Activated T-cell treated with anti-CD3 and anti-CD28 coated beads for 24 hours (primary cell): ENCODE measurements around the gene SNHG17.
A peak's percentile ranks its signal among the peaks of the same experiment; 100 is the strongest.
"Not testable (repeated sequence)": the region's sequence is repeated elsewhere in the genome, so short reads cannot be mapped to it uniquely, and the experiment has no call there.

ENCODE experiments used
- DNase-seq: peaks from one replicate; pipeline ENCODE4 v3.0.0-alpha.2; 2020; ENCODE audit warnings: low read depth

Gene SNHG17

DNA sequence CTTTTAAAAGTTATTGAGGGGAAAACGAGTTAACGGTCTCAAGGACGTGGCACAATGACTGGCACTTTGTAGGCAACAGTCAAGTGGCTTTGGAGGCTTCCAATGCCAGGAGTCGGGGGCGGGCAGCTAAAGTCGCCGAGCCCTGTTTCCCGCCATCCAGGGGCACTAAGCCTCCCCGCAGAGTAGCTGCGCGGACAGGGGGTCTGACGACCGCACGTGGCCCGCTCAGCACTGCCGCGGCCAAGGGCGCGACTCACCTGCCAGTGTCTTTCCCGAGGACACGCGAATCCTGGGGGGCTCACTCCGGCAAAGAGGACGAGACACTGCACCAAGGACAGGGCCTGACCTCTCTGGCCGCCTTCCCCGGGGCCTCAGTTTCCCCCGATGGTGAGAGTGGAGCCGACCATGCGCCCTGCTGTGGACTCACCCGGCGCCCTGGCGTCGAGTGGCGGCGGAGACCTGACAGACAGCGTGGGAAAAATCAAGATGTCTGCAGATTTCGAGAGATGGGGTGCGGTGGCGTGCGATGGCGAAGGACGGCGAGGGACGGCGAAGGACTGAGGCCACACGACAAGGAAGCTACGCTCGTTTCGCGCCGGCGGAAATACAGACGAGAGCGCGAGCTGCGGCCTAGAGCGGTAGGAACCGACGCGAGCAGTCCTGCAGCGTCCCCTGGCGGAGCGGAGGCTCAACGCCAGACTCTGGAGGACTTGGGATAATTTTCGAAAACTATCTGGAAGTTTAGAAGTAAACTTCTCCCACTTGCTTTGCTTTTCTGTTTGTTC is at the start of gene SNHG17:
SNHG17 (minus strand) TSS at position 559 of the 785 bp plus-strand sequence.
- peak; percentile 81 for DNase-seq

DNA sequence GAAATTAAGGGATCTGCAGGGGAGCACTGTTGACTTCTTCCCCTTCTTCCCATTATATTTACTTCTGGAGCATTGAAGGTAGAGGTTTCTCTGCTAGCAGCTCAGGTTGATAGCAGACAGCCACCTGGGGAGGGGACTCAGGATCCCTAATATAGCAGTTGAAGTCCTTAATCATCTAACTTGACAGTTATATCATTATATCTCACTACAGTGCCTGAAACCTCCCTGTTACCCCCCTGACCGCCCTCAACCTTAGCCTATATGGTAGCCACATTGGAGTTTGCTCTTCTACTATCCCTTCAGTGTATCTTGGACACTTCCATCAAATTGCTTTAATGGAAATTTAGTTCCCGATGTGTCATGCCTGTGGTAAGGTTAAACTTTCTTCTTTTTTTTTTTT is 44.5 kb upstream of the SNHG17 start:
- DNase-seq: no peak

DNA sequence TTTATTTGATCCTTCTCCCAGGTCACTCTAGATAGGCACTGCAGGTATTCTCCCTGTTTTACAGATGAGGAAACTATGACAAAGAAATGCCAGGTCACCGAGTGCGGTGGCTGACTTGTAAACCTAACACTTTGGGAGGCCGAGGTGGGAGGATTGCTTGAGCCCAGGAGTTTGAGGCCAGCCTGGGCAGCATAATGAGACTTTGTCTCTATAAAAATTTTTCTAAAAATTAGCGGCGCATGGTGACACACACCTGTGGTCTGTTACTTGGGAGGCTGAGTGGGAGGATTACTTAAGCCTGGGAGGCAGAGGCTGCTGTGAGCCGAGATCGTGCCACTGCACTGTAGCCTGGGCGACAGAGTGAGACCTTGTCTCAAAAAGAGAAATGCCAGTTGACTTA is 42.6 kb upstream of the SNHG17 start:
- DNase-seq: no peak

DNA sequence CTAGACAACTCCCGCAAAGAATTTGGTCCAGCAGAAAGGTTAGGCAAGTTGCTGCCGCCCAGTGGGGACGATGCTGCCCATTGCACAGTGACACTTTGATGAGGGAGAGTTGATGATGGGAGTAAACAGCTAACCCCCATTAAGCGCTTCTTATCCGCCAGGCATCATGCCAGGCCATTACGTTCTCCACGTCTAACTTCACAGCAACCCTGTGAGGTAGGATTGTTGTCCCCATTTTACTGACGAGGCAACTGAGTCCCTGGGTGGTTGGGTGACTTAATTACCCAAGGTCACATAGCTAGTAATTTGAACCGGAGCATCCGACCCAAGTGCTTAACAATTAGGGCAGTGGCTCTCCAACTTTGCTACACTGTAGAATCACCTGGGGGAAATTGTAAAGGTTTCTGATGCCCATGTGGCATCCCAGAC is 38.3 kb upstream of the SNHG17 start:
- no peak for DNase-seq

DNA sequence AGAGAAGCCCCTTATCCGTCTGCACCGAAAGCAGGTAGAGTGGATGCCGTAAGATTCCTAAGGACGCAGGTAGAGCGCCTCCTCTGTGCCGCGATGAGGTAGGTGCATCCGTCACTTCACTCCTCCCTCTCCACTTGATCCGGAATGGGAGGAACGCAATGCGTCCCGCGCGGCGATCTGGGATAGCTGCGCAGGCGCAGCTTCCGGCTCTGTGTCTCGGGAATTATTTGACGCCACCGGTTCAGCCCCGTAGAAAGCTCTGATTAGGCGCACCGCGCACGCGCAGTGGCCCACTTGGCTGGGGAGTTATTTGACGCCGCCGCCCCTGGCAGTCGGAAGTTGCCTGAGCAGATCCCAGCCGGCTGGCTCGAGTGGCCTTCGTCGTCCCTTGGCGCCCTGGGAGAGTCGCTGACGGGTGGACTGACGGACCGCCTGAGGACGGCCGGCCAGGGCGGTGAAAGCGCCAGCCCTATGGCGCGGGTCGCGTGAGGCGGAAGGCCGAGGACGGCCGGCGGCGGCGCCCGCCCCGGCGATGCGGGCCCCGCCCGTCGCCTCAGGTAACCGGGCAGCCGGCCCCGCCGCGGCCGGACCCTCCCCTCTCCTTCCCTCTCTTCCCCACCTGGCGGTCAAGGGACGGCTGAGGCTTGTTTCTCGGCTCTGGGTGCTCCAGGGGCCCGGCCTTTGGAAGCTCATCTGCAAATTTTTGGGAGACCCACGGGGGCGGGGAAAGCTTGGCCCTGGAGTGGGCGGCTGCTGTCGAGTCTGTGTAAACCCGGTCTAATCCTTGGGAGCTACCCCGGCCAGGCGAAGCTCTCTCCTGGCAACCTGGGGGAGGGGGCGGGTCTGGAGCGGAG is 37.6 kb upstream of the SNHG17 start, which contains the start of gene RALGAPB:
RALGAPB (plus strand) TSS at position 331 of the 854 bp plus-strand sequence. CDS start 15,590 bp downstream, outside the sequence.
- peak; percentile 96 for DNase-seq

DNA sequence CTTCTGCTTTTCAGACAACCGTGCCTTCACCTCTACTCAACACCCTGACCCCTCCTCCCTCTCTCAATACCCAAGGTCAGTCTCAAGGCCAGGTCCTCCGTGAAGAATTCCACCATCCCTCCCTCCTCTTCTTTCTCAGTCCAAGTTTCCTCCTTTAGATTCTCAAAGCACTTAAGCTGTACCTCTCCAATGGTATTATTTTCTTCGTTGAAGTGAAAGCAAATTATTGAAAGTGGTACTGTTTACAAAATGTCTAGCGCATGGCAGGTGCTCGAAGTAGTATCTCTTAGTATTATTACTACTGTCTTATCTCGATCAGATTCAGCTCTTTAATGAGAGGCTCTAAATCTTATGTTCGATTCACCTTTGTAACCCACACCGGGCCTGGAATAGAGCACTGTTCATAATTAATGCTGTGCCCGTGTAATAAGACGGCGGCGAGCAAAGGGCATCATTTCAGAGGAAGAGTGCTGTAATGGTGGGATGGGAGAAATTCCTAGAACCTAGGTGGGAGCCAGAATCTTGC is 36.9 kb upstream of the SNHG17 start:
- no peak for DNase-seq

DNA sequence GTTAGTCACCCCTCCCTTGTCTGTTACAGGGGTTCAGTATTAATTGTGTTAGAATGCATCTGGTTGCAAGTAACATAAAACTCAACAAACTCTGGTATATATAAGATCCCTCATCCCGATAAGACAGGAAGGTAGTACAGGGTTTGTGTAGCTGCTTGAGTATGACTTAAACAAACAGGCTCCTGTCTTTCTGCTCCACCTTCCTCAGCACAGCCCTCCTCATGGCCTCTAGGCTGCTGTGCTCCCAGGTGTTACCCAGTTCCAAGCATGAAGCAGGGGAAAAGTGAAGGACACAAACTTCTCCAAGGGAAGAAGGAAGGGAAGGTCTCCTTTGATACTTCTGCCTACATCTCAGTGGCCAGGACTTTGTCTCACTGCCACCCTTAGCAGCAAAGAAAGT is 36.1 kb upstream of the SNHG17 start:
- DNase-seq: no peak

DNA sequence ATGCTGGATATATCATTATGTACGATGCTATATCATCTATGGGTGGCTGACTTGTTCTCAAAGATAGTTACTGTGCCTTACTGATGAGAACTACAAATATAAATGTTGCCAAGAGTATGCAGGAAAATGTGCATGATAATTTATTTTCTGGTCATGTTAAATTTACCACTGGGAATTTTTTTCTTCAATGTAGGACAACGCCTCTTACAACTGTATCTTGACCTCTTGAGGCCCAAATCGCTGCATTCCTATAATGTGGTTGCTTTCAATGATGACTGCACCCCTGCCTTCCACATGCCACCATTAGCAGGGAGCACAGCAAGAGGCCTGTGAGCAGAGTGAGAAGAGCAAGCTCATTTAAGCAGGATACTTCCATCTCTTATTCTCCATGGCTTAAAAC is 31.9 kb upstream of the SNHG17 start:
- DNase-seq: no peak

DNA sequence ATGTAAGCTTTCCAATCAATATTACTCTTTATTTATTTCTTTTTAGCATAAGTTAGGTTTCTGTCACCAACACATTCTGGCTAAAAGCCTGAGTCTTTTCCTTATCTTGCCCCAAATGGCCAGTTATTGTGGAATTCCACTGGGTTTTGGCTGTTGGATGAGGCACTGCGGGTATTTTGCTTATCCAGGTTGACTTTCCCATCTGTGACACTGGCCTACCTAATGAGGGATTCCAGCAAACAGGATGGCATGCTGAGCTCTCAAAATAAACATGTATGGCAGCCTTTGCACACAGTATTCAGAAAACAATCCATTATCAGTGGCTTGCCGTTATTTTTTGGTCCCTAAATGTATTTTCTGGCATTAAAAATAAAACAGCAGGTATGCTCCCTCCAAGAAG is 31.0 kb upstream of the SNHG17 start:
- DNase-seq: no peak

DNA sequence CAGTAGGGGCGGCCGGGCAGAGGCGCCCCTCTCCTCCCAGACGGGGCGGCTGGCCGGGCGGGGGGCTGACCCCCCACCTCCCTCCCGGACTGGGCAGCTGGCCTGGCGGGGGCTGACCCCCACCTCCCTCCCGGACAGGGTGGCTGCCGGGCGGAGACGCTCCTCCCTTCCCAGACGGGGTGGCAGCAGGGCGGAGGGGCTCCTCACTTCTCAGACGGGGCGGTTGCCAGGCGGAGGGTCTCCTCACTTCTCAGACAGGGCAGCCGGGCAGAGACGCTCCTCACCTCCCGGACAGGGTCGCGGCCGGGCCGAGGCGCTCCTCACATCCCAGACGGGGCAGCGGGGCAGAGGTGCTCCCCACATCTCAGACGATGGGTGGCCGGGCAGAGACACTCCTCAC is 26.4 kb upstream of the SNHG17 start:
- DNase-seq: not testable (repeated sequence)

DNA sequence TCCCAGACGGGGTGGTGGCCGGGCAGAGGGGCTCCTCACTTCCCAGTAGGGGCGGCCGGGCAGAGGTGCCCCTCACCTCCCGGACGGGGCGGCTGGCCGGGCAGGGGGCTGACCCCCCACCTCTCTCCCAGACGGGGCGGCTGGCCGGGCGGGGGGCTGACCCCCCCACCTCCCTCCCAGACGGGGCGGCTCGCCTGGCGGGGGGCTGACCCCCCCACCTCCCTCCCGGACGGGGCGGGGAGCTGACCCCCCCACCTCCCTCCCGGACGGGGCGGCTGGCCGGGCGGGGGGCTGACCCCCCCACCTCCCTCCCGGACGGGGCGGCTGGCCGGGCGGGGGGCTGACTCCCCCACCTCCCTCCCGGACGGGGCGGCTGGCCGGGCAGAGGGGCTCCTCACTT is 26.0 kb upstream of the SNHG17 start:
- DNase-seq: not testable (repeated sequence)

DNA sequence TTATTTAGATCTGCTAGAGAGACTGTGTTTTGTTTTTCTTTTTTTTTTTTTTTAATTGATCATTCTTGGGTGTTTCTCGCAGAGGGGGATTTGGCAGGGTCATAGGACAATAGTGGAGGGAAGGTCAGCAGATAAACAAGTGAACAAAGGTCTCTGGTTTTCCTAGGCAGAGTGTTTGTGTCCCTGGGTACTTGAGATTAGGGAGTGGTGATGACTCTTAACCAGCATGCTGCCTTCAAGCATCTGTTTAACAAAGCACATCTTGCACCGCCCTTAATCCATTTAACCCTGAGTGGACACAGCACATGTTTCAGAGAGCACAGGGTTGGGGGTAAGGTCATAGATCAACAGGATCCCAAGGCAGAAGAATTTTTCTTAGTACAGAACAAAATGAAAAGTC is 25.5 kb upstream of the SNHG17 start:
- DNase-seq: not testable (repeated sequence)

DNA sequence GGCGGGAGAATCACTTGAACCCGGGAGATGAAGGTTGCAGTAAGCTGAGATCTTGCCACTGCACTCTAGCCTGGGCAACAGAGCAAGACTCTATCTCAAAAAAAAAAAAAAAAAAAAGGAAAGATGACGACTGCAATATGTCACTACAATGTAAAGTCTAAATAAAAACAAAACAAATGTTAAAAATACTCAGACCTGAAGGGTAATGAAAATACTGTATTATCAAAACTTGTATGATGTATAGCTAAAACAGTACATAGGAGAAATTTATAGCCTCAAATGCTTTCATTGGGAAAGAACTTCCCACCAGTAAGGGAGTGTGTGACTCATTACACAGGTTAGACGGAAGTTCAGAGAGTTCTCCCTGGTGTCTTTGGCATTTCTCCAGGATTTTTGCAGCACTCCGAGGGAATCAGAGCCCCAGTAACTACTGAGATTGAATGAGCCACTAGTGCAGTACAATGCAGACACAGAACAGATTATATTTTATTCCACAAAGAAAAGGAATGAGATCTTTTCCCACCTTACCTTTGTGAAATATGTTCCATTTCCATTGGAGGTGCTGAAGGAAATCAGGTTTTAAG is 25.0 kb upstream of the SNHG17 start:
- DNase-seq: no peak

DNA sequence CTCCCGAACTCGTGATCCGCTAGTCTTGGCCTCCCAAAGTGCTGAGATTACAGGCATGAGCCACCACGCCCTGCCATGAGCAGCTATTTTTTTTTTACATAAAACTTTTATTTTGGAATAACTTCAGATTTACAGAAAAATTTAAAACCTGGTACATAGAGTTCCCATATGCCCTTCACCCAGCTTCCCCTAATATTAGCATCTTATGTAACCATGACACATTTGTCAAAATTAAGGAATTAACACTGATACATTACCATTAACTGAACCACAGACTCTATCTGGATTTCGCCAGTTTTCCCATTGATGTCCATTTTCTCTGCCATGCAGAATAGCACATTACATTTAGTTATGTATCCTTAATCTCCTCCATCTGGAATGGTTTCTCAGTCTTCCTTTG is 23.2 kb upstream of the SNHG17 start:
- DNase-seq: no peak

DNA sequence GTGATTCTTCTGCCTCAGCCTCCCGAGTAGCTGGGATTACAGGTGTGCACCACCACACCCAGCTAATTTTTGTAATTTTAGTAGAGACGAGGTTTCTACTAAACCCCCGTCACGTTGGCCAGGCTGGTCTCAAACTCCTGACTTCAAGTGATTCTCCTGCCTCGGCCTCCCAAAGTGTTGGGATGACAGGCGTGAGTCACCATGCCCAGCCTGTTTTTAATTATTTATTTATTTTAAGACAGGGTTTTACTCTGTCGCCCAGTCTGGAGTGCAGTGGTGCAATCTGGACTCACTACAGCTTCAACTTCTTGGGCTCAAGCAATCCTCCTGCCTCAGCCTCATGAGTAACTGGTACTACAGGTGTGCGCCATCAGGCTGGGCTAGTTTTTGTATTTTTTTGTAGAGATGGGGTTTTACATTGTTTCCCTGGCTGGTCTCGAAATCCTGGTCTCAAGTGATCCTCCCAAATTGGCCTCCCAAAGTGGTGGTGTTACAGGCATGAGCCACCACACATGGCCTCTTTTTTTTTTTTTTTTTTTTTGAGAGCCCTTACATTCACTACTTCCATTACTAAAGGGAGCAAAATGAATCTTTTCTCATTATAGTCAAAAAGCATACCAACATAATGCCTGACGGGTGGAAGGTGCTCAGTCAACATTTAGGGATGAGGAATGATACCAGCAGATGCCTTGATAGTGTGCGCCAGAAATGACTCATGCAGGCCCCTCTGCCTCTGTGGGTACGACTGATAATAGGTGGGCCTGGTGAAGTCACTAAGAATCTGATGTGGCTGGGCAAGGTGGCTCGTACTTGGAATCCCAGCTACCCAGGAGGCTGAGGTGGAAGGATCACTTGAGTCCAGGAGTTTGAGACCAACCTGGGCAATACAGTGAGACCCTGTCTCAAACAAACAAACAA is 19.7 kb upstream of the SNHG17 start:
- no peak for DNase-seq

DNA sequence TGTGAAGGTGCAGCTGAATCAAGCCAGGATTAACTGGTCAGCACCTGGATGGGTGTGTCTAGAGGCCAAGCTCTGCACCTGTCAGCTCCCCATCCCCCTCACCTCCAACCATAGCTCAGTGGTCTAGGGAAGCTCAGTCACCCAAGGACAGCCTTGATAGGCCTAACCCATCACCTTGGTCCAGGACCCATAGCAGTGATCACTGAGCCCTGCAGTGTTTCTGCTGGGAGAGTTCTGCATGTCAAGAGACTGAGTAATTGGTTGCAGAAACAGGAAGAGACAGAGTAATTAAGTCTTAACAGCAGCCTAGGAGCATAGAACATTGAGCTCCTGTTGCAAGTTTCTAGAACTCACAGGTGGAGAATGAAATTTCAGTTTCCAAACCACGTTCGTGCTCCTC is 18.8 kb upstream of the SNHG17 start:
- DNase-seq: no peak

DNA sequence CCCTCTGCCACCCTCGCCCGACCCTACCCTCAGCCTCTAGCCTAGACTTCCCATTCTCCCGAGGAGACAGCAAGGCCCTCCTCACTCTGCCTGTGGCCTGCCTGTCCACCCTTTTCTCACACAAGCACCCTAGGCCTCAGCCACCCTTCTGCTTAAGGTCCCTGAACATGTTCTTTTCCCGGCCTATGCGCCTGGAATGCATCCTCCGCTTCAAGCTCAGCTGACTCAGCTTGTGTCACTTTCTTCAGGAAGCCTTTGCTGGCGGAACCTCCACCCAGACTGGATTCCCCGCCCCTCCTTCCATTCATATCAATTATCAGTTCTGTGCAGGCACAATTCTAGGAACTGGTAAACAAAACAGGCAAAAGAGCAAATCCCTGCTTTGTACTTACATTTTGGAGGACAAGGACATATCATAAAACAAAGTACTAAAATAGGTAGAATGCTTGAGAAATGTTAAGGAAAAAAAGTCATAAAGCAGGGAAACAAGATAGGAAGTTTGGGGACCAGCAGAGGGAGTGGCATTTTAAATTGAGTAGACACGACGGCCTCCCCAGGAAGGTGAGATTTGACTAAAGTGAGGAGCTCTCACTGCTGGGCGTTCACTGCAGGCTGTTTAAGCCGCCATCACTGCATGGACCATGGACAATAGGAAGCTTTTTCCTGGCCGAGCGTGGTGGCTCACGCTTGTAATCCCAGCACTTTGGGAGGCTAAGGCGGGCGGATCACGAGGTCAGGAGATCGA is 17.9 kb upstream of the SNHG17 start:
- no peak for DNase-seq

DNA sequence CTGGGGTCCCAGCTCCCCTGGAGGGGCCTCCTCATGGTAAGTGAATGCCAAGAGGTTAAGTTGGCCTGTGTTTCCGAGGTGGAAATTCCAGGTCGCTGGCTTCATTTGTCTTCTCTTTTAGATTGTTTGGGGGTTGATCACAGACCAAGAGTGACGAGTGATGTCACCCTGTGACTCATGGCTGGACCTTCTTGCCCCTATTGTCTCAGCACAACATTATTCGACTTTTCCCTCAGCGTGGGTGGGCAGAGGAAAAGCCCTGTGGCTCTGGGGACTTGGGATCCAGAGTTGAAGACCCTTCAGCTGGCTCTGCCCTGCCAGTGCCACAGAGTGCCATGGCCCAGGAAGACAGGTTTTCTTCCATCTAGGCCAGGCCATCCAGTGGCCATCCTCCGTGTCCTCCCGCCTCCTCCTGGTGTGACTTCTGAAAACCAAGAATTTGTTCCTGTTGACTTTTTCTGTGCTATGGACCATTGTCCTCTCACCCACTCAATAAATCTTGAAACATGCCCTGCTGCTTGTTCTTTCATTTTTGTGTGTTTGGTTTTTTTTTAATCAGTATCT is 15.4 kb upstream of the SNHG17 start:
- DNase-seq: no peak

DNA sequence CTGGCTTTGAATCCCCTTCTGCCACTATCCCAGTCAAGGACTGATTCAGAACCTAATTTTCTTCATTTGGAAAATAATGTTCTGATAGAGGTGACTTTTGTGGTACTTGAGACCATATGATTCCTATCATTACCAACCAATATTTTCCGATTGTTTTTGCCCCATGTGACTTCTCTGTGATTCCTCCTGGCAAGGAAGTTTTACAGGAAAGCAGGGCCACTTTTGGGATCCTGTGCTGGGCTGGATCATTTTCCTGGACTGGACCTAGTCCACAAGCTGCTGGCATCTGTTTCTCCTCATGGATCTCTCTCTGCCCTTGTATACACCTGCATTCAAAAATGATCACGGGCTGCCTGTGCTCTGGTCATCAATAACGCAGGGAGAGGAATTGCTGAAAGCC is 13.9 kb upstream of the SNHG17 start:
- no peak for DNase-seq

DNA sequence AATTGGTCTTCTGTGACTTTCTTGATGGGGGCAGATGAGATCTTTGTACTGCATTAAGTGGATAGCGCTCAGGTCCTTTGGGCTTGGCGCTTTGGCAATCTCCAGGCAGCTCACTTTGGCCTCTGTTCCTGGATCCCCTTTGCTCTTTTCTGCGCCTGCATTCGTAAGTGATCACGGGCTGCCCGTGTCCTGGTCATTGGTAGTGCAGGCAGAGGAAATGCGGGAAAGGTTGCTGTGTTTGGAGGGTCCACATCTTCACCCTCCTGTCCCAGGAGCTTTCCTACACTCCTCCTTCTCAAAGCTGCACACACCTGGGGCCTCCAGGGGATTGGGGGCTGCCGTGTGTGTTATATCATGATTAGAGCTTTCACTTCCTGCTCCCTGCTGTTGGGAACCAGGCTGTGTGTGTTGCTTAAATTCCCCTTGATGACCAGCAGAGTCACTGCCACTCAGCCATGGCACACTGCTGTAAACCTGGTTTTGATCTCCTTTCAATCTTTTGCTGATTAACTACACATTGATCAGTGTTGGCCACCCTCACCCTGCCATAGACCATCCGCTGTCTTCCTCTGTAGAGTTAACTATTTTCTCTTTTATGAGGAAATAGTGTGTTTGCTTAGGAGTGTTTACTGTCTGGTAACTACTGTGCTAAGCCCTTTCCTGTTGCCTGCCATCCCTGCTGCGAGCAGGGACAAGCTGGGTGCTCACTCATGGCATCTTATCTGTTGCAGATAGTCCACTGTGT is 13.0 kb upstream of the SNHG17 start:
- no peak for DNase-seq
